ENCODE results near the gene LTK.

- no peak for TF ChIP-seq CTCF (conservative IDR thresholded peaks at IDR 0.05; ENCODE audit: low read depth in 2 of 2)
- no peak for TF ChIP-seq CREB1 (CRISPR knock-in tag; IDR thresholded peaks at IDR 0.05; ENCODE audit: low read depth)
- no peak for TF ChIP-seq EZH2phosphoT487 (IDR thresholded peaks at IDR 0.05; ENCODE audit: unreplicated experiment)
- no peak for TF ChIP-seq EZH2 (IDR thresholded peaks at IDR 0.05; ENCODE audit: low read depth, unreplicated experiment)
- TF ChIP-seq REST (IDR thresholded peaks at IDR 0.05; ENCODE audit: unreplicated experiment): no peak
- TF ChIP-seq JUNB (IDR thresholded peaks at IDR 0.05; ENCODE audit: unreplicated experiment): no peak
Observed at GRCh38 chr15:41544650-41545015, 31.0 kb upstream of the LTK start.
